ENCODE results near the gene ZSWIM9.

The ZSWIM9 gene

DNA sequence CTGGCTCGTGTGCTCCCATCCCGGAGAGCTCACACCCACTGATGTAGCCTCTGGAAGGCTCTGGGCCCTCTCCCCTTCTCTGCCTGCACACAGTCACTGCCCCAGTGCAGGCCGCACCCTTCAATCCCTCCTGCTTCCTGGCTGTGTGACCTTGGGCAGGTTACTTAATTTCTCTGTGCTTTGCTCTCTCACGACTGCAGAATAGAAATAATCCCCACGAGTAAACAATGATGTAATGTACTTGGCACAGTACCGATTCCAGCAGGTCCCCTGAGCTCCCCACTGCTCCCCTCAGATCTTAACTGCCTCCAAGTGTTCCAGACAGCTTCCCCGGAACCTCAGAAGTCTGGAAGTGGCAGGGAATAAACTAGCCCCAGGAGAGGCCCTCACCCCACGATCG, 16.5 kb upstream of the ZSWIM9 start:
- peaks cover 43% of the 10 kb centered on the region for H3K36me3 Mint-ChIP-seq
- no peak overlapping the region for H3K27ac Mint-ChIP-seq

GRCh38 chr19:48158210-48158790, 12.2 kb upstream of the ZSWIM9 start:
- no peaks in the 10 kb centered on the region for H3K9me3 Mint-ChIP-seq
- no peaks in the 10 kb centered on the region for H3K4me1 Mint-ChIP-seq
- peaks cover 53% of the 10 kb centered on the region for H3K36me3 Mint-ChIP-seq
- H3K27me3 Mint-ChIP-seq = no peaks in the 10 kb centered on the region
- no peak for ATAC-seq
- no peak overlapping the region for H3K4me3 Mint-ChIP-seq
- no peak overlapping the region for H3K27ac Mint-ChIP-seq

More for the DNA sequence above, 16.5 kb upstream of the ZSWIM9 start:
- Mint-ChIP-seq H3K9me3 (no peaks in the 10 kb centered on the region), H3K4me3 (no peak overlapping the region), H3K4me1 (no peaks in the 10 kb centered on the region), H3K27me3 (no peaks in the 10 kb centered on the region)
- ATAC-seq = no peak

GRCh38 chr19:48168689-48169088, 1.8 kb upstream of the ZSWIM9 start:
- H3K4me1 Mint-ChIP-seq = peaks cover 22% of the 10 kb centered on the region
- no peaks in the 10 kb centered on the region for H3K27me3 Mint-ChIP-seq
- peaks cover 26% of the 10 kb centered on the region for H3K36me3 Mint-ChIP-seq
- no peak overlapping the region for H3K4me3 Mint-ChIP-seq
- H3K27ac Mint-ChIP-seq = no peak overlapping the region
- no peak for ATAC-seq
- no peaks in the 10 kb centered on the region for H3K9me3 Mint-ChIP-seq

DNA sequence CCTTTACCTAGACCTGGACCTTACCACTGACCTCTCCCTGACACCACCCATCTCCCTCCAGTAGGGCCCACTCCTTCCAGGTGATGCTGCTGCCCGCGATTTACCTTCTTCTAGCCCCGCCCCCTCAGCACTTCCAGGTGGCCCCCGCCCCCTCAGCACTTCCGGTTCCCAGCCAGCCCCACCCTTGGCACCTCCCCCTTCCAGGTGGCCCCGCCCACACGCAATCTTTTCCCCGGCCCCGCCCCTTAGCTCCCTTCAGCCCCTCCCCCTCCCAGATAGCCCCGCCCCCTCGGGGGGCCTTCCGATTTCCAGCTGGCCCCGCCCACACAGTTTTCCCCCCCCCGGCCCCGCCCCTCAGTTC, 922 bp upstream of the ZSWIM9 start:
- no peaks in the 10 kb centered on the region for H3K27me3 Mint-ChIP-seq
- H3K4me1 Mint-ChIP-seq = peaks cover 22% of the 10 kb centered on the region
- H3K36me3 Mint-ChIP-seq = peaks cover 22% of the 10 kb centered on the region
- H3K9me3 Mint-ChIP-seq = no peaks in the 10 kb centered on the region
- H3K27ac Mint-ChIP-seq = peak overlapping the region; percentile 90
- peak overlapping the region; percentile 90 for H3K4me3 Mint-ChIP-seq
- ATAC-seq = peak; percentile 70

- Mint-ChIP-seq H3K36me3 (peaks cover 28% of the 10 kb centered on the region), H3K4me1 (peaks cover 22% of the 10 kb centered on the region), H3K27ac (peak overlapping the region; percentile 90), H3K4me3 (peak overlapping the region; percentile 90), H3K9me3 (no peaks in the 10 kb centered on the region), H3K27me3 (no peaks in the 10 kb centered on the region)
- peak; percentile 6 for ATAC-seq
Measured at GRCh38 chr19:48170817-48171347, 402 bp downstream of the ZSWIM9 start.

DNA sequence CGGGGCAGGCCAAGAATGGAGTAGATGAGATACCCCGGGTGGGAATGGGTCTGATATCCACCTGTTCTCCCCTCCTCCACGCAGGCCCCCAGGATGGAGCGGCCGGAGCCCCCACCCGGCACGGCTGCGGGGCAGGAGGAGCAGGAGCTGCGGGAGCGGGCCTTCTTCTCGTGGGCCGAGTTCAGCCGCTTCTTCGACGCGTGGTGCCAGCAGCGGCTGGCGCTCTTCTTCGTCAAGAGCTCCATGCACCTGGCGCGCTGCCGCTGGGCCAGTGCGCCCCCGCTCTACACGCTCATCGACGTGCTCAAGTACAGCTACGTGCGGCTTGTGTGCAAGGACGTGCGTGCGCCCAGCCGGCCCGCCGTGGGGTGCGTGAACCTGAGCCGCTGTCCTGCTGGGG, 1.2 kb downstream of the ZSWIM9 start:
- H3K27ac Mint-ChIP-seq = no peak overlapping the region
- no peaks in the 10 kb centered on the region for H3K9me3 Mint-ChIP-seq
- peaks cover 33% of the 10 kb centered on the region for H3K36me3 Mint-ChIP-seq
- ATAC-seq = no peak
- H3K4me3 Mint-ChIP-seq = peak overlapping the region; percentile 90
- H3K4me1 Mint-ChIP-seq = peaks cover 22% of the 10 kb centered on the region
- no peaks in the 10 kb centered on the region for H3K27me3 Mint-ChIP-seq

DNA sequence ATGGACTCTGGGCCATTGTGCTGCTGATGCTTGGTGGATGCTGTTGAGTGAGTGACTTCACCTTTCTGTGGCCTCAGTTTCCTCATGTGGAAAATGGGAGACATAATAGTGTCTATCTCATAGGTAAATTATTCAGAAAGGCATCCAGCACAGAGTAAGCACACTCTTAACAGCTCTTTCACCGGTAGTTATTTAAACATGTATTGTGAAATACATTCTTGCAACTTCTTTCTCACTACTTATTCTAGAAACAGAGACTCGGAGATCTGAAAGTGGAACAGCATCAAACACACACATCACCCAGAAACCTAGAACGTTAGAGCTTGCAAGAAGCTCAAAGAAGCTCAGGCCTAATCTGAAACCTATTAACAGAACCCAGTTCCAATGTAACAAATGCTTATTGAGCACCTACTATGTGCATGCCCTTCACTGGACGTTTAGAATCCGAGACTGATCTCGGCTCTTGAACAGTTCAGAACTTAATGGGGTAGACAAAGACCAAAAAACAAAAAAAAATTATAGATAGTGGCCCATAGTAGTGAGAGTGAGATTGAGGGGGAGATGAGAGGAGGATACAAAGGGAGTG, 4.1 kb downstream of the ZSWIM9 start:
- no peak overlapping the region for H3K4me3 Mint-ChIP-seq
- no peaks in the 10 kb centered on the region for H3K27me3 Mint-ChIP-seq
- H3K27ac Mint-ChIP-seq = no peak overlapping the region
- ATAC-seq = no peak
- no peaks in the 10 kb centered on the region for H3K9me3 Mint-ChIP-seq
- peaks cover 38% of the 10 kb centered on the region for H3K36me3 Mint-ChIP-seq
- H3K4me1 Mint-ChIP-seq = peaks cover 14% of the 10 kb centered on the region

DNA sequence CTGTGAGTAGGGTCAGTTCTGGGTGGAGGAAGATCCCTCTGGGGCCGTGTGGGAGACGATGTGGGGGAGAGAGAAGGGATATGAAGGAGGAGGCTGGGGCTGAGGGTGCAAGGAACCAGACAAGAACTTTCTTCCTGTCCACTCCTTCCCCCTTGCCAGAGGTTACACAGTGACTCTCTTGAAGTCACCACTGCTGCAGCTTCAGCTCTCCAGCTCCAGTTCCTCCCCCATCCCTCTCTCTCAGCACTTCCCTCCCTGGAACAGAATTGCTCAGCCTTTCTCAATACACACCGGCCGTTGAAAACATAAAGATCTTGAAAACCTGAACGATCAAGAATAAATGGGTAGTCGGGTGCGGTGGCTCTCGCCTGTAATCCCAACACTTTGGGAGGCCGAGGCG, 5.1 kb downstream of the ZSWIM9 start:
- H3K27ac Mint-ChIP-seq = no peak overlapping the region
- peaks cover 14% of the 10 kb centered on the region for H3K4me1 Mint-ChIP-seq
- no peak for ATAC-seq
- H3K9me3 Mint-ChIP-seq = no peaks in the 10 kb centered on the region
- no peak overlapping the region for H3K4me3 Mint-ChIP-seq
- H3K36me3 Mint-ChIP-seq = peaks cover 46% of the 10 kb centered on the region
- H3K27me3 Mint-ChIP-seq = no peaks in the 10 kb centered on the region

GRCh38 chr19:48176226-48176625, 5.7 kb downstream of the ZSWIM9 start:
- peaks cover 9% of the 10 kb centered on the region for H3K4me1 Mint-ChIP-seq
- no peak for ATAC-seq
- peaks cover 2% of the 10 kb centered on the region for H3K9me3 Mint-ChIP-seq
- H3K4me3 Mint-ChIP-seq = no peak overlapping the region
- H3K36me3 Mint-ChIP-seq = peaks cover 48% of the 10 kb centered on the region
- H3K27me3 Mint-ChIP-seq = no peaks in the 10 kb centered on the region
- H3K27ac Mint-ChIP-seq = no peak overlapping the region

DNA sequence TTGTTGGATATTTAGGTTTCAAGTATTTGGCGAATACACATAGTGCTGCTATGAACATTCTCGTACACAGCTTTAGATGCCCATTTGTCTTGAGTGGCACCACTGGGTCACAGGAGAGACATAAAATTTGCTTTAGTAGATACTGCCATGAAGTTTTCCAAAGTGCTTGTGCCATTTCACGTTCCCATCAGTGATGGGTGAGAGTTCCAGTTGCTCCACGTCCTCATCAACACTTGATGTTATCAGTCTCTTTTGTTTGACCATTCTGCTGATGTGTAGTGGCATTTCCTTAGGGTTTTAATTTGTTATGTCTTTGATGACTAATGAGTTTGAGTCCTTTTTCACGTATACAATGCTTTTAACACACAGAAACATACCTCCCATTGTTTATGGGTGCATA, 11.0 kb downstream of the ZSWIM9 start:
- peaks cover 3% of the 10 kb centered on the region for H3K9me3 Mint-ChIP-seq
- peaks cover 17% of the 10 kb centered on the region for H3K4me1 Mint-ChIP-seq
- peaks cover 37% of the 10 kb centered on the region for H3K36me3 Mint-ChIP-seq
- H3K4me3 Mint-ChIP-seq = no peak overlapping the region
- no peak for ATAC-seq
- no peaks in the 10 kb centered on the region for H3K27me3 Mint-ChIP-seq
- no peak overlapping the region for H3K27ac Mint-ChIP-seq

- Mint-ChIP-seq H3K27ac (no peak overlapping the region), H3K27me3 (no peaks in the 10 kb centered on the region), H3K36me3 (peaks cover 30% of the 10 kb centered on the region), H3K9me3 (peaks cover 3% of the 10 kb centered on the region), H3K4me3 (no peak overlapping the region), H3K4me1 (peaks cover 22% of the 10 kb centered on the region)
- no peak for ATAC-seq
Measured at GRCh38 chr19:48182434-48182833, 12.0 kb downstream of the ZSWIM9 start.

DNA sequence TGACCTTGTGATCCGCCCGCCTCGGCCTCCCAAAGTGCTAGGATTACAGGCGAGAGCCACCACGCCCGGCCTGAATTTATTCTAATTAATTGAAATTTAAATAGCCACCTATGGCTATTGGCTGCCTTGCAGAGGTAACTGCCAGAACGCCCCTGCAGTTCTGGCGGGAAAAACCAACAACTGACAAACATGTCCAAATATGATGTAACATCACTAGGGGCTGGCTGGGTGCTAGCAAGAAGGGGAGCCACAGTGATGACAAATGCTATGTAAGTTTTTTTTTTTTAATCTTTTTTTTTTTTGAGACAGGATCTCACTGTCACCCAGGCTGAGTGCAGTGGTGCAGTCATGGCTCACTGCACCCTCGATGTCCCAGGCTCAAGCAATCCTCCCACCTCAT, 12.9 kb downstream of the ZSWIM9 start:
- ATAC-seq = no peak
- peaks cover 35% of the 10 kb centered on the region for H3K36me3 Mint-ChIP-seq
- H3K27me3 Mint-ChIP-seq = no peaks in the 10 kb centered on the region
- peaks cover 22% of the 10 kb centered on the region for H3K4me1 Mint-ChIP-seq
- H3K4me3 Mint-ChIP-seq = no peak overlapping the region
- H3K27ac Mint-ChIP-seq = no peak overlapping the region
- peaks cover 3% of the 10 kb centered on the region for H3K9me3 Mint-ChIP-seq

DNA sequence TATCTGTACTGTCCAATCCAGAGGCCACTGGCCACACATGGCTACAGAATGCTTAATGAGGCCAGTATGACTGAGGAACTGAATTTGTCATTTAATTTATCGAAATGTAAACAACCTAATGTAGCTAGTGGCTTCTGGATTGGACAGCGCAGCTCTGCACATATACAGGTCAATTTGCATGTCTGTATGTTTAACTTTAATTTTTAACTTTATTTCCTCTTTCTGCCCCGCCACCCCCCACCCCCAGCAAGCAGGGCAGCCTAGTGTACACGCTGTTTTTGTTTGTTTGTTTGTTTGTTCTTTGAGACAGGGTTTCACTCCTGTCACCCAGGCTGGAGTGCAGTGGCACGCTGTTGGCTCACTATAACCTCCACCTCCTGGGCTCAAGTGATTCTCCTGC, 15.5 kb downstream of the ZSWIM9 start:
- H3K9me3 Mint-ChIP-seq = peaks cover 3% of the 10 kb centered on the region
- ATAC-seq = no peak
- peak overlapping the region; percentile 67 for H3K27ac Mint-ChIP-seq
- no peaks in the 10 kb centered on the region for H3K27me3 Mint-ChIP-seq
- H3K4me1 Mint-ChIP-seq = peaks cover 31% of the 10 kb centered on the region
- H3K4me3 Mint-ChIP-seq = peak overlapping the region; percentile 51
- H3K36me3 Mint-ChIP-seq = peaks cover 35% of the 10 kb centered on the region

GRCh38 chr19:48186541-48186991, 16.1 kb downstream of the ZSWIM9 start:
- no peaks in the 10 kb centered on the region for H3K9me3 Mint-ChIP-seq
- H3K36me3 Mint-ChIP-seq = peaks cover 30% of the 10 kb centered on the region
- ATAC-seq = peak; percentile 53
- no peaks in the 10 kb centered on the region for H3K27me3 Mint-ChIP-seq
- peak overlapping the region; percentile 67 for H3K27ac Mint-ChIP-seq
- peaks cover 31% of the 10 kb centered on the region for H3K4me1 Mint-ChIP-seq
- H3K4me3 Mint-ChIP-seq = peak overlapping the region; percentile 51

GRCh38 chr19:48190288-48190884, 19.9 kb downstream of the ZSWIM9 start:
- H3K4me1 Mint-ChIP-seq = peaks cover 35% of the 10 kb centered on the region
- peaks cover 2% of the 10 kb centered on the region for H3K27me3 Mint-ChIP-seq
- no peaks in the 10 kb centered on the region for H3K9me3 Mint-ChIP-seq
- ATAC-seq = peak; percentile 79
- H3K4me3 Mint-ChIP-seq = no peak overlapping the region
- no peak overlapping the region for H3K27ac Mint-ChIP-seq
- H3K36me3 Mint-ChIP-seq = peaks cover 23% of the 10 kb centered on the region

- Mint-ChIP-seq H3K4me1 (peaks cover 35% of the 10 kb centered on the region), H3K27me3 (peaks cover 7% of the 10 kb centered on the region), H3K4me3 (no peak overlapping the region), H3K9me3 (no peaks in the 10 kb centered on the region), H3K27ac (no peak overlapping the region), H3K36me3 (peaks cover 27% of the 10 kb centered on the region)
- ATAC-seq = no peak
Measured at GRCh38 chr19:48190885-48191284, 20.4 kb downstream of the ZSWIM9 start.

All from stimulated activated memory B cell treated with anti-CD40 and anti-IgM and Interleukin-4, amounts not matched to agents 10 μg/mL and 1 μg/mL and 100 μg/mL, for 72 hours (primary cell).